ENCODE data around the gene ACTR3. TPM values are rescaled to one million over a fixed set of nuclear protein-coding genes. Genes with fewer than 3 reads are reported as not detected.

The ACTR3 gene
- total RNA-seq, 2 donors from 2014 or later = 441 to 618 TPM

GRCh38 chr2:113888641-113889470 is 1.0 kb upstream of the ACTR3 start:
- H3K4me3 Mint-ChIP-seq = peak overlapping the region; percentile 93
- peak overlapping the region; percentile 95 for H3K27ac Mint-ChIP-seq
- ATAC-seq (replicated peaks) = no peak
- H3K27me3 Mint-ChIP-seq = no peaks in the 10 kb centered on the region
- H3K4me1 Mint-ChIP-seq = peaks cover 43% of the 10 kb centered on the region
- H3K9me3 Mint-ChIP-seq = no peaks in the 10 kb centered on the region
- H3K36me3 Mint-ChIP-seq (ENCODE audit: low read depth) = peaks cover 73% of the 10 kb centered on the region

- H3K36me3 Mint-ChIP-seq (ENCODE audit: low read depth) = peaks cover 89% of the 10 kb centered on the region
- peak overlapping the region; percentile 93 for H3K4me3 Mint-ChIP-seq
- H3K27me3 Mint-ChIP-seq = no peaks in the 10 kb centered on the region
- peaks cover 59% of the 10 kb centered on the region for H3K4me1 Mint-ChIP-seq
- ATAC-seq (replicated peaks) = peak; percentile 46
- peak overlapping the region; percentile 95 for H3K27ac Mint-ChIP-seq
- H3K9me3 Mint-ChIP-seq = no peaks in the 10 kb centered on the region
Observed at GRCh38 chr2:113890253-113891235, 655 bp downstream of the ACTR3 start.

GRCh38 chr2:113891265-113891959 is 1.5 kb downstream of the ACTR3 start:
- H3K36me3 Mint-ChIP-seq (ENCODE audit: low read depth) = peaks cover 95% of the 10 kb centered on the region
- no peak for ATAC-seq (replicated peaks)
- peak overlapping the region; percentile 93 for H3K4me3 Mint-ChIP-seq
- H3K27me3 Mint-ChIP-seq = no peaks in the 10 kb centered on the region
- H3K27ac Mint-ChIP-seq = peak overlapping the region; percentile 95
- no peaks in the 10 kb centered on the region for H3K9me3 Mint-ChIP-seq
- H3K4me1 Mint-ChIP-seq = peaks cover 65% of the 10 kb centered on the region

- no peak for ATAC-seq (replicated peaks)
- H3K27me3 Mint-ChIP-seq = no peaks in the 10 kb centered on the region
- H3K36me3 Mint-ChIP-seq (ENCODE audit: low read depth) = peaks cover 95% of the 10 kb centered on the region
- H3K27ac Mint-ChIP-seq = peak overlapping the region; percentile 95
- H3K9me3 Mint-ChIP-seq = no peaks in the 10 kb centered on the region
- H3K4me1 Mint-ChIP-seq = peaks cover 63% of the 10 kb centered on the region
- peak overlapping the region; percentile 93 for H3K4me3 Mint-ChIP-seq
Observed at GRCh38 chr2:113892004-113892710, 2.3 kb downstream of the ACTR3 start.

GRCh38 chr2:113894156-113894743 is 4.4 kb downstream of the ACTR3 start:
- no peak for ATAC-seq (replicated peaks)
- peaks cover 56% of the 10 kb centered on the region for H3K4me1 Mint-ChIP-seq
- no peaks in the 10 kb centered on the region for H3K9me3 Mint-ChIP-seq
- H3K27me3 Mint-ChIP-seq = no peaks in the 10 kb centered on the region
- peak overlapping the region; percentile 95 for H3K27ac Mint-ChIP-seq
- H3K36me3 Mint-ChIP-seq (ENCODE audit: low read depth) = peaks cover 89% of the 10 kb centered on the region
- peak overlapping the region; percentile 93 for H3K4me3 Mint-ChIP-seq

- H3K9me3 Mint-ChIP-seq = no peaks in the 10 kb centered on the region
- ATAC-seq (replicated peaks) = peak; percentile 46
- peak overlapping the region; percentile 49 for H3K27ac Mint-ChIP-seq
- H3K36me3 Mint-ChIP-seq (ENCODE audit: low read depth) = peaks cover 87% of the 10 kb centered on the region
- no peaks in the 10 kb centered on the region for H3K27me3 Mint-ChIP-seq
- H3K4me1 Mint-ChIP-seq = peaks cover 65% of the 10 kb centered on the region
- peak overlapping the region; percentile 93 for H3K4me3 Mint-ChIP-seq
Observed at GRCh38 chr2:113895301-113895700, 5.4 kb downstream of the ACTR3 start.

- no peaks in the 10 kb centered on the region for H3K27me3 Mint-ChIP-seq
- H3K27ac Mint-ChIP-seq = peak overlapping the region; percentile 49
- peaks cover 71% of the 10 kb centered on the region for H3K4me1 Mint-ChIP-seq
- peak overlapping the region; percentile 93 for H3K4me3 Mint-ChIP-seq
- ATAC-seq (replicated peaks) = peak; percentile 23
- H3K9me3 Mint-ChIP-seq = no peaks in the 10 kb centered on the region
- H3K36me3 Mint-ChIP-seq (ENCODE audit: low read depth) = peaks cover 89% of the 10 kb centered on the region
Observed at GRCh38 chr2:113895819-113896563, 6.1 kb downstream of the ACTR3 start.

- Mint-ChIP-seq H3K27ac (peak overlapping the region; percentile 49), H3K9me3 (no peaks in the 10 kb centered on the region), H3K27me3 (no peaks in the 10 kb centered on the region), H3K36me3 (ENCODE audit: low read depth) (peaks cover 89% of the 10 kb centered on the region), H3K4me3 (peak overlapping the region; percentile 93), H3K4me1 (peaks cover 72% of the 10 kb centered on the region)
- ATAC-seq (replicated peaks) = no peak
Observed at GRCh38 chr2:113896791-113897190, 6.9 kb downstream of the ACTR3 start.

GRCh38 chr2:113898081-113898480 is 8.2 kb downstream of the ACTR3 start:
- ATAC-seq (replicated peaks) = no peak
- Mint-ChIP-seq H3K9me3 (no peaks in the 10 kb centered on the region), H3K27ac (peak overlapping the region; percentile 49), H3K36me3 (ENCODE audit: low read depth) (peaks cover 89% of the 10 kb centered on the region), H3K27me3 (no peaks in the 10 kb centered on the region), H3K4me3 (peak overlapping the region; percentile 93), H3K4me1 (peaks cover 71% of the 10 kb centered on the region)

GRCh38 chr2:113899166-113899565 is 9.3 kb downstream of the ACTR3 start:
- peak overlapping the region; percentile 35 for H3K27ac Mint-ChIP-seq
- peak overlapping the region; percentile 44 for H3K4me3 Mint-ChIP-seq
- no peak for ATAC-seq (replicated peaks)
- no peaks in the 10 kb centered on the region for H3K9me3 Mint-ChIP-seq
- peaks cover 89% of the 10 kb centered on the region for H3K36me3 Mint-ChIP-seq (ENCODE audit: low read depth)
- no peaks in the 10 kb centered on the region for H3K27me3 Mint-ChIP-seq
- H3K4me1 Mint-ChIP-seq = peaks cover 66% of the 10 kb centered on the region

GRCh38 chr2:113901943-113902342 is 12.1 kb downstream of the ACTR3 start:
- Mint-ChIP-seq H3K27ac (peak overlapping the region; percentile 31), H3K36me3 (ENCODE audit: low read depth) (peaks cover 89% of the 10 kb centered on the region), H3K9me3 (no peaks in the 10 kb centered on the region), H3K27me3 (no peaks in the 10 kb centered on the region), H3K4me3 (peak overlapping the region; percentile 44), H3K4me1 (peaks cover 63% of the 10 kb centered on the region)
- ATAC-seq (replicated peaks) = no peak

- Mint-ChIP-seq H3K4me3 (peak overlapping the region; percentile 44), H3K36me3 (ENCODE audit: low read depth) (peaks cover 82% of the 10 kb centered on the region), H3K4me1 (peaks cover 57% of the 10 kb centered on the region), H3K27me3 (no peaks in the 10 kb centered on the region), H3K27ac (no peak overlapping the region), H3K9me3 (no peaks in the 10 kb centered on the region)
- ATAC-seq (replicated peaks) = no peak
Observed at GRCh38 chr2:113905886-113906285, 16.0 kb downstream of the ACTR3 start.

GRCh38 chr2:113906647-113907046 is 16.8 kb downstream of the ACTR3 start:
- peaks cover 82% of the 10 kb centered on the region for H3K36me3 Mint-ChIP-seq (ENCODE audit: low read depth)
- H3K4me3 Mint-ChIP-seq = peak overlapping the region; percentile 44
- no peaks in the 10 kb centered on the region for H3K9me3 Mint-ChIP-seq
- ATAC-seq (replicated peaks) = no peak
- peak overlapping the region; percentile 67 for H3K27ac Mint-ChIP-seq
- peaks cover 61% of the 10 kb centered on the region for H3K4me1 Mint-ChIP-seq
- H3K27me3 Mint-ChIP-seq = no peaks in the 10 kb centered on the region

Measured in activated T-helper 17 cell treated with anti-CD3 and anti-CD28 coated beads, Interleukin-2, amount 50 U/mL, for 72 hours (primary cell).